ENCODE data around the gene FBXO17. TPM values are rescaled to one million over a fixed set of nuclear protein-coding genes. Genes with fewer than 3 reads are reported as not detected.
"Not testable (repeated sequence)": the region's sequence is repeated elsewhere in the genome, so short reads cannot be mapped to it uniquely, and the experiment has no call there.

Gene FBXO17
- total RNA-seq, 1 experiment from 2014 or later = 16.8 TPM

DNA sequence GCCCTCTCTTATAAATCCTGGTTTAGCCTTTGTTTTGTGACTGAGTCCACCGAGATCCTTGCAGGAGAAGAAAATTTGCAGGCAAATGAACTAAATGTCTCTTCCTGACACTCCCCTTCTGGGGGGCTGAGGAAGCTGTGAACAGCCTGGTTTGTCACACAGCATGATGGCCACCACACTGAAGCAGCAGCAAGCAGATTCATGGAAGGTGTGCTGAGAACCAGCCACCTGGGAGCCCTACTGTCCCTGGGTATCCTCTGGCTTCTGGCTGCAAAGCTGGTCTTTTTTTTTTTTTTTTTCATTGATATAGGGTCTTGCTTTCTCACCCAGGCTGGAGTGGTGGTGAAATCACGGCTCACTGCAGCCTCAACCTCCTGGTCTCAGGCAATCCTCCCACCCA lies 33.6 kb downstream of the FBXO17 start:
- ATAC-seq (no peak), DNase-seq (ENCODE audit: low spot score) (no peak)
- Mint-ChIP-seq H3K4me3 (no peak overlapping the region), H3K36me3 (peaks cover 5% of the 10 kb centered on the region), H3K27ac (no peak overlapping the region), H3K27me3 (ENCODE audit: low read depth) (peaks cover 39% of the 10 kb centered on the region), H3K4me1 (no peaks in the 10 kb centered on the region), H3K9me3 (peaks cover 4% of the 10 kb centered on the region; the same call in 1 of the 2 replicates)
- POLR2A ChIA-PET = no interaction called here
- TF ChIP-seq TCF7 (CRISPR knock-in tag; IDR thresholded peaks at IDR 0.05; ENCODE audit: low read depth) (no peak), AR (CRISPR knock-in tag; IDR thresholded peaks at IDR 0.05) (no peak), SOX15 (CRISPR knock-in tag; IDR thresholded peaks at IDR 0.05) (no peak), FOXP1 (CRISPR knock-in tag; IDR thresholded peaks at IDR 0.05; ENCODE audit: borderline replicate concordance) (no peak), IRF1 (CRISPR knock-in tag; IDR thresholded peaks at IDR 0.05) (no peak), ATF1 (CRISPR knock-in tag; IDR thresholded peaks at IDR 0.05) (no peak), ELF4 (CRISPR knock-in tag; IDR thresholded peaks at IDR 0.05; ENCODE audit: low read depth) (no peak), E2F4 (CRISPR knock-in tag; IDR thresholded peaks at IDR 0.05; ENCODE audit: borderline replicate concordance, low read depth) (no peak), IRF2 (CRISPR knock-in tag; IDR thresholded peaks at IDR 0.05; ENCODE audit: borderline replicate concordance, low read depth) (no peak)
- TF ChIP-seq, protein P1, sequence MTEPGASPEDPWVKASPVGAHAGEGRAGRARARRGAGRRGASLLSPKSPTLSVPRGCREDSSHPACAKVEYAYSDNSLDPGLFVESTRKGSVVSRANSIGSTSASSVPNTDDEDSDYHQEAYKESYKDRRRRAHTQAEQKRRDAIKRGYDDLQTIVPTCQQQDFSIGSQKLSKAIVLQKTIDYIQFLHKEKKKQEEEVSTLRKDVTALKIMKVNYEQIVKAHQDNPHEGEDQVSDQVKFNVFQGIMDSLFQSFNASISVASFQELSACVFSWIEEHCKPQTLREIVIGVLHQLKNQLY (CRISPR knock-in tag; IDR thresholded peaks at IDR 0.05) = no peak
- TF ChIP-seq, protein P2, sequence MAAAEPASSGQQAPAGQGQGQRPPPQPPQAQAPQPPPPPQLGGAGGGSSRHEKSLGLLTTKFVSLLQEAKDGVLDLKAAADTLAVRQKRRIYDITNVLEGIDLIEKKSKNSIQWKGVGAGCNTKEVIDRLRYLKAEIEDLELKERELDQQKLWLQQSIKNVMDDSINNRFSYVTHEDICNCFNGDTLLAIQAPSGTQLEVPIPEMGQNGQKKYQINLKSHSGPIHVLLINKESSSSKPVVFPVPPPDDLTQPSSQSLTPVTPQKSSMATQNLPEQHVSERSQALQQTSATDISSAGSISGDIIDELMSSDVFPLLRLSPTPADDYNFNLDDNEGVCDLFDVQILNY (CRISPR knock-in tag; IDR thresholded peaks at IDR 0.05) = no peak
- CTCF ChIA-PET = interaction anchor here (1.0 kb wide), 1 partner anchor 11 kb away, joined by 5 read pairs; the partner anchor contains the start of genes MRPS12 and SARS2

DNA sequence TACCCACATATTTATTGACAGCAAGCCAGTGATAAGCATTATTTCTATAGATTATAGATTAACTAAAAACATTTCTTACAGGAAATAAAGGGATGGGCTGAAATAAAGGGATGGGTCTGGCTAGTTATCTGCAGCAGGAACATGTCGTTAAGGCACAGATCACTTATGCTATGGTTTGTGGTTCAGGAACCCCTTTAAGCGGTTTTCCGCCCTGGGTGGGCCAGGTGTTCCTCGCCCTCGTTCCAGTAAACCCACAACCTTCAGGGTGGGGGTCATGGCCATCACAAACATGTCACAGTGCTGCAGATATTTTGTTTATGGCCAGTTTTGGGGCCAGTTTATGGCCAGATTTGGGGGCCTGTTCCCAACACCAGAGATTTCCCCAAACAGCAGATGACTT lies 34.1 kb downstream of the FBXO17 start:
- POLR2A ChIA-PET; ATAC-seq; H3K27ac Mint-ChIP-seq; H3K4me3 Mint-ChIP-seq; H3K4me1 Mint-ChIP-seq; DNase-seq (ENCODE audit: low spot score); H3K9me3 Mint-ChIP-seq; H3K36me3 Mint-ChIP-seq: not testable (repeated sequence)
- peaks cover 44% of the 10 kb centered on the region for H3K27me3 Mint-ChIP-seq (ENCODE audit: low read depth)
- CTCF ChIA-PET = interaction anchor here (1.0 to 2.4 kb wide), 2 partner anchors 11 kb away, joined by 5 to 13 read pairs; partner anchors contain the start of genes MRPS12 and SARS2

DNA sequence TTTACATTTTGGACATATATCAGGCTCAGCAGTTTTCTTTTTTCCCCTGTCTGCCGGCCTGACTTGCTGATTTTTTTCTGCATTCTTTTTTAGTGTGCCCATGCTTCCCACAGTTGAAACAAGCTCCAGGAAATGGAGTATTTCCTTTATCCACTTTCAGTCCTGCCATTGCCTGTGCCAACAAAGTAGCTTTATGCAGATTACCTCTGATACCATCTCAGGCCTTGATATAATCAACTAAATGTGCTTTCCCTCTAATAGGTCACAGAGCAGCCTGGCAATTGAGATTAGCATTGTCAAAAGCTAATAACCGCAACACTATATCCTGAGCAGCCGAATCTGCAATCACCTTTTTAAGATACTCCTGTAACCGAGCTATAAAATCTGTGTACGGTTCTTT lies 35.6 kb downstream of the FBXO17 start:
- Mint-ChIP-seq H3K27ac (no peak overlapping the region), H3K4me3 (no peak overlapping the region), H3K36me3 (peaks cover 19% of the 10 kb centered on the region), H3K27me3 (ENCODE audit: low read depth) (peaks cover 56% of the 10 kb centered on the region), H3K9me3 (peaks cover 24% of the 10 kb centered on the region), H3K4me1 (no peaks in the 10 kb centered on the region)
- ATAC-seq = no peak
- ChIA-PET POLR2A (no interaction called here), CTCF (interaction anchor here (1.2 to 2.4 kb wide), 3 partner anchors 9 to 36 kb away, joined by 3 to 13 read pairs (median 3); partner anchors contain the start of genes MRPS12 and SARS2)
- DNase-seq (ENCODE audit: low spot score) = no peak
- no peak for TF ChIP-seq TEAD4 (CRISPR knock-in tag; IDR thresholded peaks at IDR 0.05)
- TF ChIP-seq NR2C2 (CRISPR knock-in tag; IDR thresholded peaks at IDR 0.05) = no peak
- TF ChIP-seq E2F4 (CRISPR knock-in tag; IDR thresholded peaks at IDR 0.05; ENCODE audit: borderline replicate concordance, low read depth) = no peak
- no peak for TF ChIP-seq SOX15 (CRISPR knock-in tag; IDR thresholded peaks at IDR 0.05)
- TF ChIP-seq, protein P3, sequence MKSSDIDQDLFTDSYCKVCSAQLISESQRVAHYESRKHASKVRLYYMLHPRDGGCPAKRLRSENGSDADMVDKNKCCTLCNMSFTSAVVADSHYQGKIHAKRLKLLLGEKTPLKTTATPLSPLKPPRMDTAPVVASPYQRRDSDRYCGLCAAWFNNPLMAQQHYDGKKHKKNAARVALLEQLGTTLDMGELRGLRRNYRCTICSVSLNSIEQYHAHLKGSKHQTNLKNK (CRISPR knock-in tag; IDR thresholded peaks at IDR 0.05) = no peak
- no peak for TF ChIP-seq JUN (CRISPR knock-in tag; IDR thresholded peaks at IDR 0.05)
- TF ChIP-seq JAZF1 (CRISPR knock-in tag; IDR thresholded peaks at IDR 0.05) = no peak
- TF ChIP-seq, protein P4, sequence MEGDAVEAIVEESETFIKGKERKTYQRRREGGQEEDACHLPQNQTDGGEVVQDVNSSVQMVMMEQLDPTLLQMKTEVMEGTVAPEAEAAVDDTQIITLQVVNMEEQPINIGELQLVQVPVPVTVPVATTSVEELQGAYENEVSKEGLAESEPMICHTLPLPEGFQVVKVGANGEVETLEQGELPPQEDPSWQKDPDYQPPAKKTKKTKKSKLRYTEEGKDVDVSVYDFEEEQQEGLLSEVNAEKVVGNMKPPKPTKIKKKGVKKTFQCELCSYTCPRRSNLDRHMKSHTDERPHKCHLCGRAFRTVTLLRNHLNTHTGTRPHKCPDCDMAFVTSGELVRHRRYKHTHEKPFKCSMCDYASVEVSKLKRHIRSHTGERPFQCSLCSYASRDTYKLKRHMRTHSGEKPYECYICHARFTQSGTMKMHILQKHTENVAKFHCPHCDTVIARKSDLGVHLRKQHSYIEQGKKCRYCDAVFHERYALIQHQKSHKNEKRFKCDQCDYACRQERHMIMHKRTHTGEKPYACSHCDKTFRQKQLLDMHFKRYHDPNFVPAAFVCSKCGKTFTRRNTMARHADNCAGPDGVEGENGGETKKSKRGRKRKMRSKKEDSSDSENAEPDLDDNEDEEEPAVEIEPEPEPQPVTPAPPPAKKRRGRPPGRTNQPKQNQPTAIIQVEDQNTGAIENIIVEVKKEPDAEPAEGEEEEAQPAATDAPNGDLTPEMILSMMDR (IDR thresholded peaks at IDR 0.05) = no peak

Measured in WTC11 (cell line).